Right hindlimb (tissue), 1 donor: ENCODE results near the gene TRAF3.
A peak's percentile ranks its signal among the peaks of the same experiment; 100 is the strongest.
"Not testable (repeated sequence)": the region's sequence is repeated elsewhere in the genome, so short reads cannot be mapped to it uniquely, and the experiment has no call there.

Experiments
- DNase-seq: peaks from one replicate; pipeline ENCODE4 v3.0.0-alpha.2; 2018

TRAF3 gene

GRCh38 chr14:102752239-102752847, 24.9 kb upstream of the TRAF3 start:
- no peak for DNase-seq

- no peak for DNase-seq
Measured at GRCh38 chr14:102754370-102755262, 22.6 kb upstream of the TRAF3 start.

- no peak for DNase-seq
Measured at GRCh38 chr14:102757646-102758045, 19.6 kb upstream of the TRAF3 start.

- DNase-seq: no peak
Measured at GRCh38 chr14:102758087-102758486, 19.2 kb upstream of the TRAF3 start.

GRCh38 chr14:102759456-102760187, 17.6 kb upstream of the TRAF3 start:
- DNase-seq: no peak

GRCh38 chr14:102760496-102761193, 16.6 kb upstream of the TRAF3 start:
- peak; percentile 34 for DNase-seq

GRCh38 chr14:102761206-102761605, 16.0 kb upstream of the TRAF3 start:
- no peak for DNase-seq

GRCh38 chr14:102764220-102764671, 13.0 kb upstream of the TRAF3 start:
- DNase-seq: no peak

GRCh38 chr14:102765770-102766169, 11.5 kb upstream of the TRAF3 start:
- DNase-seq: not testable (repeated sequence)

GRCh38 chr14:102768223-102769048, 8.8 kb upstream of the TRAF3 start:
- DNase-seq: no peak

GRCh38 chr14:102769049-102769327, 8.3 kb upstream of the TRAF3 start:
- no peak for DNase-seq

- DNase-seq: no peak
Measured at GRCh38 chr14:102770147-102771123, 6.8 kb upstream of the TRAF3 start.

GRCh38 chr14:102771144-102771543, 6.1 kb upstream of the TRAF3 start:
- no peak for DNase-seq

- no peak for DNase-seq
Measured at GRCh38 chr14:102772781-102773570, 4.3 kb upstream of the TRAF3 start.

GRCh38 chr14:102774391-102775153, 2.7 kb upstream of the TRAF3 start:
- peak; percentile 76 for DNase-seq

- no peak for DNase-seq
Measured at GRCh38 chr14:102775855-102776760, 1.1 kb upstream of the TRAF3 start.

GRCh38 chr14:102777711-102778337, 575 bp downstream of the TRAF3 start:
- DNase-seq: peak; percentile 37
